SK-N-SH (cell line): ENCODE measurements around the gene AP2S1.
"Not testable (repeated sequence)": the region's sequence is repeated elsewhere in the genome, so short reads cannot be mapped to it uniquely, and the experiment has no call there.

ENCODE experiments used
- CTCF ChIP-seq: fragments of 200-600 bp; sonication (generic); IDR thresholded peaks from 2 replicates; pipeline ENCODE4 v1.6.1; 2017; ENCODE audit warnings: antibody characterized with exemption, mild to moderate bottlenecking, moderate library complexity
- REST ChIP-seq: IDR thresholded peaks from 2 replicates; pipeline ENCODE4 v1.6.1; 2012; ENCODE audit warnings: mild to moderate bottlenecking, low read depth, low read length, moderate library complexity
- TEAD4 ChIP-seq: IDR thresholded peaks from 2 replicates; pipeline ENCODE4 v1.4.0; 2012; ENCODE audit warnings: mild to moderate bottlenecking, borderline replicate concordance; ENCODE audit not compliant: insufficient read depth
- YY1 ChIP-seq: IDR thresholded peaks from 2 replicates; pipeline ENCODE4 v1.4.0; 2012; ENCODE audit warnings: low read depth, mild to moderate bottlenecking

- TF ChIP-seq TEAD4, CTCF, REST, YY1: not testable (repeated sequence)
These were observed 20.5 kb upstream of the AP2S1 start for GRCh38 chr19:46871173-46871572.
